ENCODE data around the gene TASOR.
A peak's percentile ranks its signal among the peaks of the same experiment; 100 is the strongest.

TASOR gene

DNA sequence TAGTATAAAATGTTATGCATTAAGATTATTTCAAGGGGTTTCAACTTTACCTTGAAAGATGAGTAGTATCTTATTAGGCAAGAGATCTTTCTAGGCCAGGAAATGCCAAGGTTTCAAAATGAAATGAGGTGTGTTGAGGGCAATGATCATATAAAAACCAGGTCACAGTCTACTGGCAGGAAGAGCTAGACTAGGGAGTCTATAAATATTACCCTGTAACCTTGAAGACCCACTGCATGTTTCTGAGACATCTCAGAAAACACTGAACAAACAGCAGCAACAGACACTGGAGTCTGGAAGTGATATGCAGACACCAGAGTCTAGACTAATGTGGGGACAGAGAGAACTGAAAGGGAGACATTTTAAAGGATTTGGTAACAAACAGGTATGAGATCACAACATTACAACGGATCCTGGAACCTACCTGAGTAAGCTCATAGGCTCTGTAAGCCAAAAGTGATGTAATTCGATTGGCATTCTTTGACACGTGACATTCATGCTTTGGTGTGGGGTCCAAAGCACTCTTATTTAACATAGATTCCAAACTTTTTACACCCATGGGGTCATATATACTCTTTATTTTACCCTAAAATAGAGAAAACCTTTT is 15.0 kb downstream of the TASOR start:
- ATAC-seq (replicated peaks) (peak; percentile 92), DNase-seq (peak in 1 of 3 experiments; percentile 8)
- peak overlapping the region; percentile 86 to 90 for H3K27ac Mint-ChIP-seq

DNA sequence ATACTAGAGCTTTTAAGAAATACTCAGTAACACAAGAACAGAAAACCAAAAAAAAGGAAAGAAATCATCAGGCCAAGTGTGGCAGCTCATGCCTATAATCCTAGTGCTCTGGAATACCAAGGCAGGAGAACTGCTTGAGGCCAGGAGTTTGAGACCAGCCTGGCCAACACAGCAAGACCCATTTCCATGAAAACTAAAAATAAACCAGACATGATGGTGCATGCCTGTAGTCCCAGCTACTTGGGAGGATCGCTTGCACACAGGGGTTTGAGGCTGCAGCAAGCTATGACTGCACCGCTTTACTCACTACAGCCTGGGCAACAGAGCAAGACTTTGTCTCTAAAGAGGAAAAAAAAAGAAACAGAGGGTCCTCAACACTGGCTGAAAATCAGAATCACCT is 18.2 kb downstream of the TASOR start:
- H3K9me3 Mint-ChIP-seq: no peaks in the 10 kb centered on the region
- peak overlapping the region; percentile 27 to 85 for H3K27ac Mint-ChIP-seq
- peaks cover 5 to 27% of the 10 kb centered on the region in 2 donors for H3K4me1 Mint-ChIP-seq (ENCODE audit: low read depth in 2 of 2)
- no peak for ATAC-seq (replicated peaks)
- DNase-seq: no peak
- peaks cover 91% of the 10 kb centered on the region for H3K36me3 Mint-ChIP-seq (ENCODE audit: insufficient read depth)
- no peaks in the 10 kb centered on the region for H3K27me3 Mint-ChIP-seq
- no peak overlapping the region for H3K4me3 Mint-ChIP-seq

More for the DNA sequence above, 15.0 kb downstream of the TASOR start:
- Mint-ChIP-seq H3K4me3 (no peak overlapping the region), H3K36me3 (ENCODE audit: insufficient read depth) (peaks cover 88% of the 10 kb centered on the region), H3K4me1 (ENCODE audit: low read depth in 2 of 2) (peaks cover 5 to 27% of the 10 kb centered on the region in 2 donors), H3K27me3 (no peaks in the 10 kb centered on the region), H3K9me3 (no peaks in the 10 kb centered on the region)

DNA sequence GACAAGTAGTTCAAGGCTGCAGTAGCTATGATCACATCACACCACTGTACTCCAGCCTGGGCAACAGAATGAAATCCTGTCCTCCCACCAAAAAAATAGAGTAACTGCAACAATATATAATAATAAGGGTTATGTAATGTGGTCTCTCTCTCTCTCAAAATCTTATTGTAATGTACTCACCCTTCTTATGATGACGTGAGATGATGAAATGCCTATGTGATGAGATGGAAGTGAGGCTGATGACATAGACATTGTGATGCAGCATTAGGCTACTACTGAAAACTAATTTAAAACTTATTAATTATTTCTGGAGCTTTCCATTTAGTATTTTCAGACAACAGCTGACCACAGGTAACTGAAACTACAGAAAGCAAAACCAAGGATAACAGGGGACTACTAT is 27.4 kb downstream of the TASOR start:
- no peaks in the 10 kb centered on the region for H3K9me3 Mint-ChIP-seq
- peak overlapping the region in 1 of 2 donors; percentile 8 for H3K4me3 Mint-ChIP-seq
- DNase-seq: no peak
- peaks cover 87% of the 10 kb centered on the region for H3K36me3 Mint-ChIP-seq (ENCODE audit: insufficient read depth)
- peaks cover 8 to 30% of the 10 kb centered on the region in 2 donors for H3K4me1 Mint-ChIP-seq (ENCODE audit: low read depth in 2 of 2)
- no peak for ATAC-seq (replicated peaks)
- H3K27me3 Mint-ChIP-seq: no peaks in the 10 kb centered on the region
- peak overlapping the region in 1 of 2 donors; percentile 50 for H3K27ac Mint-ChIP-seq

- H3K27me3 Mint-ChIP-seq: no peaks in the 10 kb centered on the region
- DNase-seq (no peak), ATAC-seq (replicated peaks) (no peak)
- no peak overlapping the region for H3K4me3 Mint-ChIP-seq
- peaks cover 83% of the 10 kb centered on the region for H3K36me3 Mint-ChIP-seq (ENCODE audit: insufficient read depth)
- no peaks in the 10 kb centered on the region for H3K9me3 Mint-ChIP-seq
- H3K4me1 Mint-ChIP-seq (ENCODE audit: low read depth in 2 of 2): peaks cover 10 to 35% of the 10 kb centered on the region in 2 donors
- peak overlapping the region in 1 of 2 donors; percentile 82 for H3K27ac Mint-ChIP-seq
Observed at GRCh38 chr3:56654460-56654859, 28.6 kb downstream of the TASOR start.

DNA sequence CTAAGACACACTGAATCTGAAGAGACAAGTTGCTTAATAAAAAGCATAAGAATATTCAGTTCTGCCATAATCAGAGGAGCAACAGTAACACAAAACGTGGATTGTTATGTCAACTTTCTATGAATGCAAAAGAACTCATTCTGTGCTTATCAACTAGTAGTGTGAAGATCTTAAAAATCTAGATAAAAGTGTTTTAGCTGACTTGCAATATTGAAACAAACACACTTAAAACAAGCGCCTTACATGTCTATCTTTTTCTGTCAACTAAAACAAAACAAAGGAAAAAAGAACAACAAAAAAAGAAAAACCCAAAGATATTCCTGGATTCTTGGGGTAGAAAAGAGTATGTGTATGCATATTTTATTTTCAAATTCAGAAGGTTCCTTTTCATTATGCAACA is 37.7 kb downstream of the TASOR start:
- H3K27me3 Mint-ChIP-seq: no peaks in the 10 kb centered on the region
- H3K27ac Mint-ChIP-seq: peak overlapping the region in 1 of 2 donors; percentile 50
- peaks cover 78% of the 10 kb centered on the region for H3K36me3 Mint-ChIP-seq (ENCODE audit: insufficient read depth)
- peaks cover 22 to 46% of the 10 kb centered on the region in 2 donors for H3K4me1 Mint-ChIP-seq (ENCODE audit: low read depth in 2 of 2)
- DNase-seq (no peak), ATAC-seq (replicated peaks) (no peak)
- H3K9me3 Mint-ChIP-seq: no peaks in the 10 kb centered on the region
- no peak overlapping the region for H3K4me3 Mint-ChIP-seq

DNA sequence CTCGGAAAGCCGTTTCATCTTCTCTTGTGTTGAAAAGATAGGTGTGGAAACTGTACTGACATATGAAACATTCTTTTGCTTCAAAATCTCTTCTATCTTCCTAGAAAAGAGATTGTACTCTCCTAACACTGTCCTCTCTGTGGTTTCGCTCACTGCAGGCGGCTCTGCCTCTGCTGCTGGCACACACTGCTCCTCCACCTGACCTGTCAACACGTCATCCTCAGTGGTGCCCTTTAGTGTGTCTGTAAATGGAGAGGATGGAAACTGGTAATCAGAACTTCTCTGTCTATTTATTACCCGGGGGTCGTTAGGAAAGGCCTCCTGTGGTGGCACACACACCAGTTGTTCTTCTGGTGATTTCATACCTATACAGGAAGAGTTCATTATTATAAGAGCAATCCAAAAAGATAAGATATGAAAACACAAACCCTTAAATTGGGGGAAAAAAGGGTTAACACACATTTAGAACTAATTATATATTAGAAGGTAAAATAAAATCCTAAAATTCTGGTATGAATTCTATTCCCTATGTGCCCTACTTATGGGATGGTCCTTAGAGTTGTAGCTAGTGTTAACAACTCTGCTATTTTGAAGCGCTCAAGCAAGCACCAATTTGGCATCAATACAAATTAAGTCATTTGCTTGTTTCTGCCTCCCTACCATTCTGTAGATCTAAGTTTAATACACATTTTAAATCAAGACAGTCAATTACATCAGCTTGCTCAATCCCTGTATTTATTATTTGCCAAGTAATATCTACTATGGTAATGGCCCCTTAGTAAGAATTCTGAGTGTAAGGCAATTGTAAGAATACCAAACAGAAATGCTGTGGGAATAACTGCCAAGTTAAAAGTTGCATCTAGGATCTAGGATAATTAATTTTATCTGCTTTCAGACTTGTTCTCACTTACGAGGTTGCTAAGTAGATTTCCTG is 49.2 kb downstream of the TASOR start:
- Mint-ChIP-seq H3K4me3 (no peak overlapping the region), H3K27me3 (no peaks in the 10 kb centered on the region), H3K27ac (peak overlapping the region; percentile 47 to 60), H3K36me3 (ENCODE audit: insufficient read depth) (peaks cover 71% of the 10 kb centered on the region), H3K9me3 (no peaks in the 10 kb centered on the region), H3K4me1 (ENCODE audit: low read depth in 2 of 2) (peaks cover 4 to 11% of the 10 kb centered on the region in 2 donors)
- ATAC-seq (replicated peaks) (no peak), DNase-seq (no peak)
